Hematopoietic multipotent progenitor cell (in vitro differentiated cells): Measurements from ENCODE around the gene RNF213. TPM values are rescaled to one million over a fixed set of nuclear protein-coding genes. Genes with fewer than 3 reads are reported as not detected.
A peak's percentile ranks its signal among the peaks of the same experiment; 100 is the strongest.
"Not testable (repeated sequence)": the region's sequence is repeated elsewhere in the genome, so short reads cannot be mapped to it uniquely, and the experiment has no call there.

Experiments used
- DNase-seq, 3 donors: peaks; one replicate each; pipeline ENCODE4 v3.0.0-alpha.2; 2011 to 2015; ENCODE audit warnings: low read depth in 2 of 3, low spot score in 2 of 3
- total RNA-seq: library from RNA; depleted of rRNA; stranded (reverse); fragments of >200 nt; gene quantifications from one replicate; pipeline ENCODE4 v1.2.3, GENCODE V29; 2012

Gene RNF213
- total RNA-seq, 1 donor: 142 TPM

DNA sequence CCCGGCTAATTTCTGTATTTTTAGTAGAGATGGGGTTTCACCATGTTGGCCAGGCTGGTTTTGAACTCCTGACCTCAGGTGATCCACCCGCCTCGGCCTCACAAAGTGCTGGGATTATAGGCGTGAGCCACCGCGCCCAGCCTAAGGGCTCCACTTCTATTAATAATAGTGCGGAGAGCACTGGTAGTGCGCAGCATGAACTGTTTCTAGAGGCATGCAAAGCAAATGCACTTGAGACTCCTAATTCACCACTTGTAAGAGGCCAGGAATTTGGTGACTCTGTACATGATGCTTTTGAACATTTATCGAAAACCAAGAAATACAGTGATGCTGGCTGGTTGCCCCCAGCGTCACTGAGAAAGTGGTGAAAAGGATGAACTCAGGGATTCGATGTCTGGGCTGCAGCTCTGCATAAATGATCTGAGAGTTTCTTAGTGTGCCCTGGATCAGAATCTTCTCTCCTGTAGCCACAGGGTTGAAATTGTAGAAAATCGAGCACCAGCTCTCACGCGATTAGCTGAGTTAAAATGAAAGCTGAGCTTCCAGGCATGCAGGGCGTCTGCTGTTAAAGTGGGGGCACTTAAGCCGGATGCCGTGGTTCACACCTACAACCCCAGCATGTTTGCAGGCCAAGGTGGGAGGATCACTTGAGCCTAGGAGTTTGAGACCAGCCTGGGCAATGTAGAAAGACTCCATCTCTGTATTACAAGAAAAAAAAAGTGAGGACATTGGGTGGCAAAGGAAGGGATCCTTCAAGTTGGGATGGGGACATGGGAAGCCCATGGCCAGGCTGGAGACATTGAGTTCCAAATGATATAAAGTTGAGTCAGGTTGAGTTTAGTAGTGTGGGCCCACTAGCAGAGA is 4.8 kb downstream of the RNF213 start:
- DNase-seq: no peak

DNA sequence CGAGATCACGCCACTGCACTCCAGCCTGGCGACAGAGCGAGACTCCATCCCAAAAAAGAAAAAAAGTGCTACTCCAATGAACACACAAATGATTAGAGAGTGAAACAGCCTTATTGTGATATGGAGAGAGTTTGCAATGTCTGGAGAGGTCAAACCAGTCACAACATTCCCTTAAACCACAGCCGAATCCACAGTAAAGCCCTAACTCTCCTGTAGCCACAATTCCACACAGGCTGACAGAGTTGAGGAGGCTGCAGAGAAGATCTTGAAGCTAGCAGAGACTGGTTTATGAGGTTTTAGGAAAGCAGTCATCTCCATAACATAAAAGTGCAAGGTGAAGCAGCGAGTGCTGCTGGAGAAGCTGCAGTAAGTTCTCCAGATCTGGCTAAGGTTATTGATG is 6.7 kb downstream of the RNF213 start:
- DNase-seq: no peak

DNA sequence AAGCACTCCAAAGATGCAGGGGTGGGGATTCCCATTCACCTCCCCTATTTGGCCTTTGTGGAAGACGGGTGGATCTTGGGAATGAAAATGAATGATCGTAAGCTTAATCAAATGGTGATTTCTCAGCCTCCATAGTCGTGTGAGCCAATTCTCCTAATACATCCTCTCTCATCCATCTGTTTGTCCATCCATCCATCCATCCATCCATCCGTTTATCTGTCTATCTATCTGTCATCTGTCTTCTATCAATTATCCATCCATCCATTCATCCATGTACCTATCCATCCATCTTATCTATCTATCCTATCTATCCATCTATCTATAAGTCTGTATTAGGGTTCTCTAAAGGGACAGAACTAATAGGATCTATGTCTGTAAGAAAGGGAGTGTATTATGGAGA is 7.8 kb downstream of the RNF213 start:
- DNase-seq: no peak

DNA sequence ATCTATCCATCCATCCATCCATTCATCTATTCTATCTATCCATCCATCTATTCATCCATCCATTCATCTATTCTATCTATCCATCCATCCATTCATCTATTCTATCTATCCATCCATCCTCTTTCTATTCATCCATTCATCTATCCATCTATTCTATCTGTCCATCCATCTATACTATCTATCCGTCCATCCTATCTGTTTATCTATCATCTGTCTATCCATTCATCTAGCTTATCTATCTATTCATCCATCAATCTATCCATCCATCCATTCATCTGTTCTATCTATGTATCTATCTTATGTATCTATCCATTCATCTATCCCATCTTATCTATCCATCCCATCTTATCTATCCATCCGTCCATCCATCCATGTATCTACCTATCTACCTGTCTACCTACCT is 8.8 kb downstream of the RNF213 start:
- no peak for DNase-seq

DNA sequence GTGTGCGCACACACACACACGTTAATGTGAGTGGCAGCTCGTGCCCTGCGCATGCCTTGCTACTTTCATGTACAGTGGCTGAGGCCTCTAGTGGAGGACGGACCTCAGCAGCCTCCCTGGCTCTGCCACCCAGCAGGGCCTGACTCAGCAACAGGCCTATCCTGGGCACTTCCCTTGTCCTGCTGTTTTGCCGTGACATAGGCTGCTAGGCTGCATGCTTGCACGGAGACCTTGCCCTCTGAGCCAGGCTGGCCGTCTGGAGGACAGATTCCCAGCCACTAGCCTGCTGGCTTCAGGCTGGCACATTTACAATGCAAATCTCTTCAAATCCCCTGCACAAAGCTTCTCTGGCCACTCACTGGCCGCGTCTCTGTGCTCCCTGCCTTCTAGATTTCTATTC is 9.5 kb downstream of the RNF213 start:
- DNase-seq: no peak

DNA sequence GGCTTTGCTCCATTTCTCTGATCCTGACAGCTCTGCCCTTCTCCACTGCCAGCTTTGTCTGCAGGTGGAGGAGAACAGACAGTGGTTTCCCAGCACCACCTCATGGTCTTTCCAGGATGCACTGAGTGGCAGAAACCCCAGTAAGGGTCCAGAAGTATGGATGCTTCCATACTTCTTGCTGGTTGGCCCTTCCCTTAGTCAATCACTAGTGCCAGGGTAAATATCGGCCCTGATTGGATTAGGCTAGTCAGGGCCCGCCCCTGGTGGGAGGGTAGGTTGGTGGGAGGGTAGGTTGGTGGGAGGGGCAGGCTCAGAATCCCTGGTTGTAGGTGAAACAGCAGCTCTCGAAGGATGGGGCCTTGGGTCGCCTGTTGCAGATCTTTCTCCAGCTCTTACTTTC is 10.2 kb downstream of the RNF213 start:
- peak in 1 of 3 donors; percentile 42 for DNase-seq

DNA sequence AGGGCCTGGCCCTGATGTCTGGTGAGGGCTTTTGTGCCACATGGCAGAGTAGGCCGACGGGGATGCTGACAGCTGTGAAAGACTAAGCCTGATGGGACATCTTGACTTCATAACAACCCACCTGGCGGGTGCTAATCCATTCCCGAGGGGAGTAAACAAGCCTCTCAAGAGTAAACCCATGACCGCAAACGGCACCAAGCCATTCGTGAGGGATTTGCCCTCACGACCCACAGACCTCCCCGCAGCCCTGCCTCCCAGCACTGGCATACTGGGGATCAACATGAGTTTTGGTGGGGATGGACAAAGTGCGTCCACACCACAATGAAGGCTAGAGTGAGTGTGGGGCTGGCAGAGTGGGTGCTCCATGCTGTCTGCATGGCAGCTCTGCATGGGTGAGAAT is 11.7 kb downstream of the RNF213 start:
- no peak for DNase-seq

DNA sequence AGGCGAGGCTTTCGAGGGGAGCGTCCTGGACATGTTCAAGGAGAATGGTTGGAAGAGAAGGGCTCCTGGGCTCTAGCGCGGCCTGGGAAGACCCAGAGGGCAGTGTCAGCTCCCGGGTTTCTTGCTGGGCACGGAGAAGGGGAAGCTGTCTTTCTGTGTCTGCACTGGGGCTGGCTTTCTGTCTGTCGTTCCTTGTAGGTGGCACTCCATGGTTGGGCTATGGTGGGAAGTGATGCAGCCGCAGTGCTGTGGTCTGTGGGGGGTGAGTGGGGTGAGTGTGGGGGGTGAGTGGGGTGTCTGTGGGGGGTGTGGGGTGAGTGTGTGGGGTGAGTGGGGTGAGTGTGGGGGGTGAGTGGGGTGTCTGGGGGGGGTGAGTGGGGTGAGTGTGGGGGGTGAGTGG is 13.7 kb downstream of the RNF213 start:
- no peak for DNase-seq

DNA sequence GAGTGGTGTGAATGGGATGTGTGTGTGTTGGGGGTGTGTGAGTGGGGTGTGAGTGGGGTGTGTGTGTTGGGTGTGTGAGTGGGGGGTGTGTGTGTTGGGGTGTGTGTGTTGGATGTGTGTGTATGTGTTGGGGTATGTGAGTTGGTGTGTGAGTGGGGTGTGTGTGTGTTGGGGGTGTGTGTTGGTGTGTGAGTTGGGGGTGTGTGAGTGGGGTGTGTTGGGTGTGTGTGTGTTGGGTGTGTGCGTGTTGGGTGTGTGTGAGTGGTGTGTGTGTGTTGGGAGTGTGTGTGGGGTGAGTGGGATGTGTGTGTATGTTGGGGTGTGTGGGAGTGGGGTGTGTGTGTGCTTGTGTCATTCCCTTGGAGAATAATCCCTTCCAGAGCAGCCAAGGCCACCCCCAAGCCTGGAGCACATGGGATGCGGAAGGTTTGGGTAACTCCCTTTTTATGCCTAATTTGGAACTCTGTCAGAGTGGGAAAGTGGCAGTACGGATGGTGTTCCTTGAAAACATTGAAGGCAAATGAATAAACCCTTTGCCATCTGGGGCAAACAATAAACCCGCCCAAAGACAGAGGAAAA is 14.3 kb downstream of the RNF213 start:
- no peak for DNase-seq

DNA sequence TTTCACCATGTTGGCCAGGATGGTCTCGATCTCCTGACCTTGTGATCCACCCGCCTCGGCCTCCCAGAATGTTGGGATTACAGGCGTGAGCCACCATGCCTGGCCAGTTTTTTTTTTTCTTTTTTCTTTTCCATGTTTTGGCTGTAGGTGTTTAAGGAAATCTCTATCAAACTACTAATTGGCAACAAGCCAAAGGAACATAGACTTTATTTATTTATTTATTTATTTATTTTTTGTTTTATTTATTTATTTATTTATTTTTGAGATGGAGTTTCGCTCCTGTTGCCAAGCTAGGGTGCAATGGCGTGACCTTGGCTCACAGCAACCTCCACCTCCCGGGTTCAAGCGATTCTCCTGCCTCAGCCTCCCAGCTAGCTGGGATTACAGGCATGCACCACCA is 15.2 kb downstream of the RNF213 start:
- DNase-seq: not testable (repeated sequence)

DNA sequence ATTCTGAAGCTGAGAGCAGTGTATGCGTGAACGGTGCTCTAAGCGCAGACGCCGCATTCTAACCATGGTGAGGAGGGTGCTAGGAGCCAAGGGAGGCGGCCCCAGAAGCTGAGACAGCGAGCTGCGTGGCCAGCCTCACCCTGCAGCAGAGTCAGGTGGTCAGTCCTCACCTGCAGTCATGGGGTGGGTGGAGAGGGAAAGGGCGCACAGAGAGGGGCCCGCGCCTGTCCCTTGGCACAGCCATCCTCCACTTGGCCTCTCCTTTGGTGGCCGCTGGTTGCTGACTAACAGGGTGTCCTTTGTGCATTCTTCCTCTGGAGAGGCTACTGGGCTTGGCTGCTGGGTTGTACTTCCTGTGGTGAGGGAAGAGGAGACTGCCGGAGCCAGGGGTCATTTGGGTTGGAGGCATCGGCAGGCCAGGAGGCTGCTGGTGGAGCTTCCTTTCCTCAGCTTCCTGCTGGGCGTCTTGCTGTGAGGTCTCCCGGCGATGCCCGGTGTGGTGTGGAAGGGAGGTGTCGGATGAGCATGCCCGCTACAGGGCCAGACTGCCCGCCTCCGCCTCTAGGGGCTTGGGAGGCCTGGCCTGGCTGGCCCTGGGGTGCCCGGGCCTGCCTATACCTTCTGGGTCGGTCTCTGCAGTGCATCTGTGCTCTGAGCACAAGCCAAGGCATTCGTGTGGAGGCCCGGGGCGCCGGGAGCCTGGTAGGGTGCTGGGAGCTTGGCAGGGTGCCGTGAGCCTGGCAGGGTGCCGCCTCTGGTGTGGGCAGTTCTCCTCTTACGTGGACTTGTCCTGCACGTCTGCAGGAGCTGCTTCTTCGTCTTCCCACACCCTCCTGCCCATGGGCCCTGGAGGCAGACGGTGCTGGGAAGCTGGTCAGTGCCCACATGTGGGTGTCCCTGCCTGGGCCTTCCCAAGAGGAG is 17.4 kb downstream of the RNF213 start:
- no peak for DNase-seq

DNA sequence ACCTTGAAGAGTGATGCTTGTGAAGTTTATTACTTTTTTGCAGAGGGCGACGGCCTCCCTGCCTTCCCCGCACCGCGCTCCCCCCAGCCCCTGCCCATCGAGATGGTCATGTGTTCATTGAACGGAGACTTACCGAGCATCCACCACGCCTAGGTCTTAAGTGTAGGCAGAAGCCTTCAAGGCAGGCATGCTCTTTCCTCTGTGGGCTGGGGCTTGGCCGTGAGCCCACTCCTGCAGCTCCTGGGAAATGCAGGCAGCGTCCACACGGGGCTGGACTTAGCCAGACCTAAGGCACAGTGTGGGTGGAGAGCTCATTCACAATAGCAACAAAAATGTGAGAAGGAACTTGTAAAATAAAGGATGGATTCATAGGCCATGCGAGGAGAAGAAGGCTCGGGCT is 19.2 kb downstream of the RNF213 start:
- no peak for DNase-seq

DNA sequence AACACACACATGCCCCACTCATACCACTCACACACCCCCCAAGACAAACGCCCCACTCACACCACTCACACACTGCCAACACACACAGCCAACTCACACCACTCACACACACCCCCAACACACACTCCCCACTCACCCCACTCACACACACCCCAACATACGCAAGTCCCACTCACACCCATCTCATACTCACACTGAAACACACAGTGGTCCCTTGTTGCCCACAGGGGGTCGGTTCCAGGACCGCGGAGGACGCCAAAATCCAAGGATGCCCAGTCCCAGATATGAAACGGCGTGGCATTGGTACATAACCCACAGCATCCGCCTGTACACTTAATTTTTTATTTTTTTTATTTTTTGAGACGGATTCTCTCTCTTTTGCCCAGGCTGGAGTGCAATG is 20.9 kb downstream of the RNF213 start:
- no peak for DNase-seq

DNA sequence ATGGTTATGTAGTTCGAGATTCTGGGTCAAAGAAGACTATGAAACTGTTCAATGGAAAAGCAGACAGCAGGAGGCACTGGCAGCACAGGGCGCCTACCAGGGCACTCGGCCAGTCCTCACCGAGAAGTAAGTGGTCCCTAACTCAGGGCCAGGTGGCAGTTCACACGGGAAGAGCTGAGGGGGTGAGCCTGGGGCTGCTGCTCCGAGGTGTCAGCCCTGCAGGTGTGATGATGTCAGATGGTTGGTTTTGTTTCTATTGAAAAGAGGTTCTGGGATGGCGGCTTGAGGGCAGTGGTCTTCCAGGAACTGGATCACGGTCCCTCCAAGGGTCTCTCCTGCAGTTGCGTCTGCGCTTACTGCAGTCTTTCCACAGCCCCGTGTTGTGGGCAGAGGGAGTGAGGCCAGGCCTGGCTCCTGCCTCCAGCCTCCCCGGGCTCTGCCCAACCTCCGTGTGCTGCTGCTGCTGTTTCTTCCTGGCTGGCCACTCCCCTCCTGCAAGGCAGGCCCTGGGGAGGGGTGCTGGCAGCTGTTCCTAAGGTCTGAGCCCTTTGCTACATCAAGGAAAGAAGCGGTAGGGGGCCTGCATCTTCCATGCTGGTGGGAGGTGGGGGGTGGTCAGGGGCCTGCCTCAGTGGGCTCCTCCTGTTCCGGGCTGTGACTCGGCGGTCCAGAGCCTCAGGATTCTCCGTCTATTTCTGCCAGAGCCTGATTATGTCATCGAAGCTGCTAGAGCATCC is 22.6 kb downstream of the RNF213 start:
- no peak for DNase-seq

DNA sequence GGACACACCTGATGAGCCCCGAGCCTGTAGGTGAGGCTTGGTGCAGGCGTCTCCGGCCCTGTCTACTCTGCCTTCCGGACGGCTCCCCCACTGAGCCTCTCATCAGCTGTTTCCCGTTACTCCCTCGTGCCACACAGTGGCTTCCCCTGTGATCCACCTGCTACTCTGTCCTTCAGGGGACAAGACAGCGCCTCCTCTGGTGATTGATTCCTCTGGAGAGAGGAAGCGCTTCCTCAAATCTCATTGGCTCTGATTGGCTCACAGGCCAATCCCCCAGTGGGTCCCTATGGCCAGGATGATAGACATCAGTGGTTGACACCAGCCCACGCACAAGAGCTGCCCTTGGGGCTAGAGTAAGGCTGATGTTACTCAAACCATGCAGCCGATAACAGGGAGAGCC is 24.0 kb downstream of the RNF213 start:
- no peak for DNase-seq

DNA sequence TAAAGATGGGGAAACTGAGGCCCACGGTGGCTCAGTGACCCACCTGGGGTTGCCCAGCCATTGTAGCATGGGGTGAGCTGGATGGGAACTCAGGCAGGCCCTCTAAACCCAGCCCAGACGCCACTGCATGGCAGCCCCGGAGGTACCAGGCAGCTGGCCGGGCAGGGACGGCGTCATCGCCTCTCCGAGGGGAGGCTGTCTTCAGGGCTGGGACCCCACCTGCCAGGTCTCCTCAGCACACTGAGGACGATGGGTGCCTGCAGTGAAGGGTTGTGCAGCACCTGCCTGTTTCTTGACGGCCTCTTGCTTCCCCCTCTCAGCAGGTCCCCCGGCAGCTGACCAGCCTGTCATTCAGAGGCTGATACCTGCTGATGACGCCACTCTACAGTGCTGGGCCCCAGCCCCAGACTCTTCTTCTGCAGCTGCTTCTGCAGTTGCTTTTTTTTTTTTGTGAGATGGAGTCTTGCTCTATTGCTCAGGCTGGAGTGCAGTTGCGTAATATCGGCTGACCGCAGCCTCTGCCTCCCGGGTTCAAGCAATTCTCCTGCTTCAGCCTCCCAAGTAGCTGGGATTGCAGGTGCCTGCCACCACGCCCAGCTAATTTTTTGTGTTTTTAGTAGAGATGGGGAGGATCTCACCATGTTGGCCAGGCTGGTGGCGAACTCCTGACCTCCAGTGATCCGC is 24.7 kb downstream of the RNF213 start:
- no peak for DNase-seq

DNA sequence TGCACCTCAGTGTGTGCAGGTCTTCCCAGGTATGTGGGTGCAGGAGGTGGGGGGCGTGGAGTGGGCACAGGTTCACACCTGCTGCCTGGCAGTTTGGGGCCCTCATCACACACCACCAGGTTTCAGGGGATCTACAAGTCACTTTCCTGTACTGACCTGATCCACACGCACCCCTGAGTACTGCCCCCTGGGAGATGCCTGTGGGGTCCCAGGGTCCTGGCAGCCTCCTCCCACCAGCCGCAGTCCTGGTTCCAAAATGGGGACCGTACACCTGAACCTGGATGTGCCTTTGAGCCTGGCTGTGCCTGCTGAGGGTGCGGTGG is 25.9 kb downstream of the RNF213 start:
- no peak for DNase-seq

DNA sequence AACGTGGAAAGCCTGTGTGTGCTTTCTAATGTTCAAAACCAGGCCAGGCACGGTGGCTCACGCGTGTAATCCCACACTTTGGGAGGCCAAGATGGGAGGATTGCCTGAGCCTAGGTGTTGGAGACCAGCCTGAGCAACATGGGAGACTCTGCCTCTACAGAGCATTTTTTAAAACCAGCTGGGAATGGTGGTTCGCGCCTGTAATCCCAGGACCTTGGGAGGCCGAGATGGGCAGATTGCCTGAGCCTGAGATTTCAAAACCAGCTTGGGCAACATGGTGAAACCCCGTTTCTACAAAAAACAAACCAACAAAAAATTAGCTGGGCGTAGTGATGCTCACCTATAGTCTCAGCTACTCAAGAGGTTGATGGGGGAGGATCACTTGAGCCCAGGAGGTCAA is 26.4 kb downstream of the RNF213 start:
- no peak for DNase-seq

DNA sequence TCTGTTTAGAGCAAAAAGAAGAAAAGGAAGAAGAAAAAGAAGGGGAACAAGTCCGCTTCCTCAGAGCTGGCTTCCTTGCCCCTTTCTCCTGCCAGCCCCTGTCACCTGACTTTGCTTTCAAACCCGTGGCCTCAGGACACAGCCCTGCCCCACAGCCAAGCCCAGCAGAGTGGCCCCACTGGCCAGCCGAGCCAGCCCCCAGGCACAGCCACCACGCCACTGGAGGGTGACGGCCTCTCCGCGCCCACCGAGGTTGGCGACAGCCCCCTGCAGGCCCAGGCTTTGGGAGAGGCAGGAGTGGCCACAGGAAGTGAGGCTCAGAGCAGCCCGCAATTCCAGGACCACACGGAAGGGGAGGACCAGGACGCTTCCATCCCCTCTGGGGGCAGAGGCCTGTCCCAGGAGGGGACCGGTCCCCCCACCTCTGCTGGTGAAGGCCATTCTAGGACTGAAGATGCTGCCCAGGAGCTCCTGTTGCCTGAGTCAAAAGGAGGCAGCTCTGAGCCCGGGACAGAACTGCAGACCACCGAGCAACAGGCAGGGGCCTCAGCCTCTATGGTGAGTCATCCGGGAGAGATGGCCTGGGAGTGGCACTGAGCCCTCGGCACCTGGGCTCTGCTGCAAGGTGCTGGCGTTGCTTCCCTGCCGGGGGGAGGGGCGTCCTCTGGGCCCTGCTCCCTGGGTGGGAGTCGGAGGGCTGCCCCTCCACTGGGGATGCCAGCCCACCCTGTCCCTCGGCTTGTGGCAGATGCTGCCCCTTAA is 27.3 kb downstream of the RNF213 start:
- DNase-seq: no peak

DNA sequence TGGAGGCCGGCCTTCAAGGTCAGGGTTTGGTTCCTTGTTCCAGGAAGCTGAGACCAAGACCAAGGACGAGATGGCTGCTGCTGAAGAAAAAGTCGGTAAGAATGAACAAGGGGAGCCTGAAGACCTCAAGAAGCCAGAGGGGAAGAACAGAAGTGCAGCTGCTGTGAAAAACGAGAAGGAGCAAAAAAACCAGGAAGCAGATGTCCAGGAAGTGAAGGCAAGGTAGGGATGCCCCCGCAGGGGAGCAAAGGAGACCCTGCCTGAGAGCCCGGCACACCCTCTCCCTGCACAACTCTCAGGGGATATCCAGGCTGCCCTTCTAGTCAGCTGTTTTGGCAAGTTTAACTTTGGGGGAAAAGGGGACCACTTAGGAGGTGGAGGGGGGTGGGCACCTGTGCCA is 29.0 kb downstream of the RNF213 start:
- peak in 2 of 3 donors; percentile 69 to 85 for DNase-seq
